PC-3 (cell line): ENCODE data around the gene RAB39A. TPM values are rescaled to one million over a fixed set of nuclear protein-coding genes. Genes with fewer than 3 reads are reported as not detected.

Experiments
- ATAC-seq: fragments of 200-7000 bp; cut with Tn5 transposase; 2 replicates; pipeline ENCODE4 v1.9.1; 2020; ENCODE audit warnings: mild to moderate bottlenecking, moderate library complexity
- BruUV-seq: library from RNA; stranded (reverse); fragments of 400-500 nt; replicated peaks from 2 replicates; lab custom pipeline; 2021; lab: Mats Ljungman, UMichigan
- CTCF ChIA-PET: fragments of 300-600 bp; sonication (Branson Sonifier 250); formaldehyde crosslinking; loops from one replicate; lab custom pipeline; 2022; ENCODE audit warnings: antibody characterized with exemption; lab: Charles Lee
- POLR2A ChIA-PET: fragments of 300-600 bp; sonication (Branson Sonifier 250); formaldehyde crosslinking; loops from one replicate; lab custom pipeline; 2022; ENCODE audit warnings: antibody characterized with exemption; ENCODE audit not compliant: unreplicated experiment; lab: Charles Lee
- DNase-seq: peaks from one replicate; pipeline ENCODE4 v3.0.0-alpha.2; 2015
- H2AFZ ChIP-seq: fragments of 300-600 bp; sonication (generic); 2 replicates; pipeline ENCODE4 v1.6.0; 2016; ENCODE audit warnings: antibody characterized with exemption, low read length
- H3F3A ChIP-seq: fragments of 300-600 bp; sonication (generic); one replicate; pipeline ENCODE4 v1.6.0; 2017; ENCODE audit warnings: antibody characterized with exemption, low read length, control low read depth, mild to moderate bottlenecking; ENCODE audit not compliant: unreplicated experiment
- H3K27ac ChIP-seq: fragments of 300-600 bp; sonication (generic); 2 replicates; pipeline ENCODE4 v1.5.1; 2016; ENCODE audit warnings: mild to moderate bottlenecking, low read length
- H3K27me3 ChIP-seq: fragments of 300-600 bp; sonication (generic); 2 replicates; pipeline ENCODE4 v1.6.1; 2016; ENCODE audit warnings: low read length, mixed read lengths
- H3K36me3 ChIP-seq: fragments of 300-600 bp; sonication (generic); 2 replicates; pipeline ENCODE4 v1.6.1; 2016; ENCODE audit warnings: low read depth, mixed run types, low read length, mixed read lengths
- H3K4me1 ChIP-seq: fragments of 300-600 bp; sonication (generic); 2 replicates; pipeline ENCODE4 v1.5.1; 2016; ENCODE audit warnings: low read length; ENCODE audit not compliant: insufficient read depth
- H3K4me2 ChIP-seq: fragments of 300-600 bp; sonication (generic); 2 replicates; pipeline ENCODE4 v1.6.0; 2016; ENCODE audit warnings: low read length
- H3K4me3 ChIP-seq: fragments of 300-600 bp; sonication (generic); 2 replicates; pipeline ENCODE4 v1.5.1; 2016; ENCODE audit warnings: mild to moderate bottlenecking, low read length, mixed read lengths
- H3K79me2 ChIP-seq: fragments of 300-600 bp; sonication (generic); 2 replicates; pipeline ENCODE4 v1.6.1; 2017; ENCODE audit warnings: low read length, mixed read lengths
- H3K9ac ChIP-seq: fragments of 300-600 bp; sonication (generic); 2 replicates; pipeline ENCODE4 v1.6.0; 2016; ENCODE audit warnings: mild to moderate bottlenecking, low read length
- H3K9me2 ChIP-seq: fragments of 300-600 bp; sonication (generic); replicated peaks from 2 replicates; pipeline ENCODE4 v1.6.1; 2016; ENCODE audit warnings: mixed run types, low read length, mixed read lengths
- H3K9me3 ChIP-seq: fragments of 300-600 bp; sonication (generic); 2 replicates; pipeline ENCODE4 v1.6.1; 2016; ENCODE audit warnings: low read length, mixed read lengths
- H4K20me1 ChIP-seq: fragments of 300-600 bp; sonication (generic); 2 replicates; pipeline ENCODE4 v1.6.1; 2016; ENCODE audit warnings: low read length, mixed read lengths
- CTCF ChIP-seq: fragments of 300-600 bp; sonication (generic); conservative IDR thresholded peaks from 2 replicates; pipeline ENCODE4 v1.5.1; 2017; ENCODE audit warnings: antibody characterized with exemption, low read depth, mild to moderate bottlenecking, low read length
- EZH2 ChIP-seq: fragments of 300-600 bp; sonication (generic); IDR thresholded peaks from one replicate; pipeline ENCODE4 v1.6.1; 2017; ENCODE audit warnings: antibody characterized with exemption, mild to moderate bottlenecking, low read length; ENCODE audit not compliant: unreplicated experiment
- EZH2phosphoT487 ChIP-seq: fragments of 300-600 bp; sonication (generic); IDR thresholded peaks from 2 replicates; pipeline ENCODE4 v1.6.1; 2018; ENCODE audit warnings: mild to moderate bottlenecking, antibody characterized with exemption, low read length, borderline replicate concordance
- intact Hi-C: fragments of 100-400 bp; cut with micrococcal nuclease; formaldehyde crosslinking; loops from 2 replicates; pipeline ENCODE4 v1.9.0; 2023
- total RNA-seq: library from RNA; depleted of rRNA; stranded (reverse); fragments of >200 nt; gene quantifications from 2 replicates; pipeline ENCODE4 v1.2.3, GENCODE V29; 2014

RAB39A gene
- total RNA-seq, 1 experiment from 2014 or later: not detected

- ChIA-PET CTCF (no interaction called here), POLR2A (interaction anchor here (0.6 kb wide), 1 partner anchor 47 kb away, joined by 4 read pairs; no protein-coding TSS in a partner anchor)
- no peaks in the 10 kb centered on the region for H4K20me1 ChIP-seq
- H2AFZ ChIP-seq: no peak overlapping the region
- no peaks in the 10 kb centered on the region for H3K36me3 ChIP-seq
- intact Hi-C loops: no loop called here
- no peak for ATAC-seq
- no TSS peak for BruUV-seq
- H3K9me3 ChIP-seq: no peaks in the 10 kb centered on the region
- no peak overlapping the region for H3K27ac ChIP-seq
- H3F3A ChIP-seq: no peaks in the 10 kb centered on the region
- no peaks in the 10 kb centered on the region for H3K79me2 ChIP-seq
- TF ChIP-seq CTCF (no peak), EZH2 (no peak), EZH2phosphoT487 (no peak)
- no peak overlapping the region for H3K4me3 ChIP-seq
- H3K9ac ChIP-seq: no peak overlapping the region
- no peaks in the 10 kb centered on the region for H3K4me1 ChIP-seq
- no peak for DNase-seq
- H3K9me2 ChIP-seq: no peaks in the 10 kb centered on the region
- H3K27me3 ChIP-seq: peaks cover 17% of the 10 kb centered on the region; the same call in 1 of the 2 replicates
- H3K4me2 ChIP-seq: no peak overlapping the region
Measured at GRCh38 chr11:107996006-107996776, 67.9 kb downstream of the RAB39A start.

GRCh38 chr11:107998761-107999160 lies 70.5 kb downstream of the RAB39A start:
- no TSS peak for BruUV-seq
- H3K9me2 ChIP-seq: no peaks in the 10 kb centered on the region
- H3K9ac ChIP-seq: no peak overlapping the region
- no peak for ATAC-seq
- H3K4me3 ChIP-seq: no peak overlapping the region
- ChIA-PET CTCF (no interaction called here), POLR2A (no interaction called here)
- no peak for DNase-seq
- H3F3A ChIP-seq: no peaks in the 10 kb centered on the region
- TF ChIP-seq CTCF: no peak
- TF ChIP-seq EZH2phosphoT487: no peak
- TF ChIP-seq EZH2: no peak
- H3K27me3 ChIP-seq: 0 out of 2 replicates have a peak, but pooled peaks cover 10% of the 10 kb centered on the region
- intact Hi-C loops: no loop called here
- H3K79me2 ChIP-seq: no peaks in the 10 kb centered on the region
- no peaks in the 10 kb centered on the region for H3K36me3 ChIP-seq
- H3K4me1 ChIP-seq: no peaks in the 10 kb centered on the region
- H4K20me1 ChIP-seq: no peaks in the 10 kb centered on the region
- H3K27ac ChIP-seq: no peak overlapping the region
- no peaks in the 10 kb centered on the region for H3K9me3 ChIP-seq
- no peak overlapping the region for H2AFZ ChIP-seq
- H3K4me2 ChIP-seq: no peak overlapping the region
